Body of pancreas (tissue), 4 donors: Measurements from ENCODE around the gene CHEK1. TPM values are rescaled to one million over a fixed set of nuclear protein-coding genes. Genes with fewer than 3 reads are reported as not detected.

Experiments
- ATAC-seq: fragments of 150-250 bp; one replicate; pipeline ENCODE4 v1.9.1; 2016
- DNase-seq, 4 donors: peaks; one replicate each; pipeline ENCODE4 v3.0.0-alpha.2; 2019
- H3K27ac ChIP-seq, 4 donors: fragments of 200-600 bp; sonication (generic); 1 replicate in 3 of 4; 2 replicates in 1 of 4; pipeline versions ENCODE4 v1.5.1 to v1.6.1; 2016 to 2019; ENCODE audit warnings: mild to moderate bottlenecking in 1 of 4, mixed read lengths in 1 of 4, moderate library complexity in 1 of 4
- H3K27me3 ChIP-seq, 2 donors: fragments of 200-600 bp; sonication (generic); one replicate each; pipeline ENCODE4 v1.6.0; 2016; ENCODE audit warnings: mild to moderate bottlenecking in 1 of 2
- H3K36me3 ChIP-seq, 2 donors: fragments of 200-600 bp; sonication (generic); replicated peaks in 1 of 2; 2 replicates each; pipeline ENCODE4 v1.5.1; 2016; ENCODE audit warnings: low read depth in 2 of 2; ENCODE audit not compliant: insufficient read depth in 1 of 2
- H3K4me1 ChIP-seq: fragments of 200-600 bp; sonication (generic); one replicate; pipeline ENCODE4 v1.6.0; 2016
- H3K4me3 ChIP-seq, 2 donors: fragments of 200-600 bp; sonication (generic); 1 replicate in 1 of 2; 2 replicates in 1 of 2; pipeline ENCODE4 v1.5.1; 2016 to 2019
- H3K9me3 ChIP-seq, 3 donors: fragments of 200-600 bp; sonication (generic); 1 replicate in 2 of 3; 2 replicates in 1 of 3; pipeline ENCODE4 v1.5.1; 2016
- CTCF ChIP-seq, 7 experiments: fragments of 450-650 bp in 4 of 7; fragments of 200-600 bp in 3 of 7; sonication (generic) in 3 of 7; IDR thresholded peaks; one replicate each; pipeline ENCODE4 v1.5.1; 2016 to 2019; ENCODE audit warnings: antibody characterized with exemption in 7 of 7
- POLR2A ChIP-seq, 3 donors: fragments of 450-650 bp; IDR thresholded peaks; one replicate each; pipeline ENCODE4 v1.6.1; 2016; ENCODE audit warnings: antibody characterized with exemption in 3 of 3, mild to moderate bottlenecking in 2 of 3
- WGBS, 2 donors: methylation state at CpG; one replicate each; pipeline ENCODE4 v1.1.5; 2017; 5-methylcytosine and 5-hydroxymethylcytosine counted together
- intact Hi-C: fragments of 100-400 bp; cut with DNase I; formaldehyde crosslinking; loops from one replicate; pipeline ENCODE4 v1.15.1; 2023
- total RNA-seq, 2 donors: library from RNA; depleted of rRNA; stranded (reverse); fragments of >200 nt; gene quantifications; one replicate each; pipeline ENCODE4 v1.1.0, GENCODE V29; 2016

The CHEK1 gene
- total RNA-seq, 2 donors from 2014 or later: 0.33 to 1.8 TPM

DNA sequence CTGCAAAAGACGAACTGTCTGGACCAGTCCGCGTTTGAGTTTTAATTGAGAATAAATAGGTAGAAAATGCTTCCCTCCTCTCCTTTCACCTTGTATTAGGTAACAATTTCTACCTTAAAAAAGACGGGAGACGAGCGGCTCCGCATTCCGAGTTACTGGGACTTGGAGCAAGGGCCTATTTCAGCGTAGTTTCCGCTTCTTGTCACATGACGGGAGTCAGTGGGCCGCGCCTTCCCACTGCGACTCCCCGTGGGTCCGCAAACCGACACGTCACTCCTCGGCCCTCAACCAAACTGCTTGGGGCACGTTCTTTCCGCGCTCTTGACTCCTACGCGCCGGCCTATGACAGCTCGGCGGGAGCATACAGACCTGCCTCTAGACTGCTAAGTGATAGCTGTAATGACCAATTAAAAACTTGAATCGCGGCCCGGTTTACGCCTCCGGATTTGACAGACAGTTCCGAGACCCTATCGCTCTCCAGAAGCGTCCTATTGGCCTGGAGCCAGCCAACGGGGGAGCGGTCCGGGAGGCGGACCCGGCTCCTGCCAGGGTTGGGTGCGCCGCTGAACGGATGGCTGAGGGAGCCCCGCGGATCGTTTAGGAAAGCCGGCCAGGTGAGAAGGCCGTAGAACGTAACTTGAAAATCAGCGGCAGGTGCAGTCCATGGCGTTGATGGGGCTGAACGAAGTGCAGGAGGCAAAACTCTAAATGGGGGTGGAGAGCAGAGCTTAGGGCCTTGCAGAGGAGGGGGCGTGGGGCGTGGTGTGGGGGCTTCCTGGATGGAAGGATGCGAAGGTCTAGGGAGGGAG, 32.5 kb upstream of the CHEK1 start, which contains the start of gene STT3A:
TSS of gene STT3A (plus strand) at position 548 of the 809 bp plus-strand sequence. CDS start 3,064 bp downstream, outside the sequence.
- Histone ChIP-seq H3K9me3 (no peaks in the 10 kb centered on the region), H3K4me3 (peak within 1 kb of the TSS; percentile 72 to 99), H3K4me1 (peaks cover 48% of the 10 kb centered on the region), H3K27me3 (no peaks in the 10 kb centered on the region), H3K27ac (peak within 1 kb of the TSS; percentile 89 to 99 (median 95)), H3K36me3 (no peaks in the 10 kb centered on the region)
- WGBS, 2 donors: 0% methylated on average over 48 to 53 of the region's 55 CpGs
- ATAC-seq (peak; percentile 97), DNase-seq (peak; percentile 99 to 100 (median 99))
- TF ChIP-seq CTCF (IDR thresholded peaks at IDR 0.05) (no peak), POLR2A (IDR thresholded peaks at IDR 0.05) (peak; percentile 83 to 96 (median 92))
- intact Hi-C loops: no loop called here

DNA sequence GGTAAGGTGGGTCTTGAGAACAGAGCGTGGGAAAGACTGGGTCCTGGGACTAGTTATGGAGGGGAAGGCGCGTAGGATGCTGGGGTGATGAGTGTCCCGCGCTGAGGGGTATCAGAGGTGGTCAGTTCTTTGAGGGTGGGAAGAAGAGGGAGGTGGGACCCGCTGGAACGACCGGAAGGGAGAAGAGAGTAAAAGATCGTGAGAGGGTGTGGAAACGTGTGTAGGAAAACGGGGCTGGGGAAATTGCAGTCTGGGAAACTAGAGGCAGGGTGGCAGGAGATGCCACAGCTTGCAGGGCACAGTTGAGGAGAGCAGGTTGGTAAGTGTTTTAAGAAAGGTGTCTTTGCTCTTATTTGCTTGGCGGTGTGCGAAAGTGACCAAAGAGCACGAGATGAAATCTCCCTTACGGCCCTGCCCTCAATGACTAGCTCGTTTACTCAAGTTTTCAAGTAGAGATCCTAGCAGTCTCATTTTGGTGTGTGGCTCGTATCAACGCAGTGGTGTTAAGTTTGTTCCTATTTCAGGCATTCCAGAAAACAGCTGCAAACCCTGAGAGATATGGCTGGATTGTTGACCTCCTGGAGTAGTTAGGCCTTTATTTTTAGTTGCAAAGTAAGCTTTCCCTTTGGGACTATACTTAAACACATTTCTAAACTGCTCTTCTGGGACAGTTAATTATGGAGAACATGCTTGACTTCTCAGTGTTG, 31.7 kb upstream of the CHEK1 start:
- TF ChIP-seq CTCF (IDR thresholded peaks at IDR 0.05): peak in 1 of 7 experiments; percentile 9
- no peak for TF ChIP-seq POLR2A (IDR thresholded peaks at IDR 0.05)
- peak overlapping the region; percentile 53 to 99 (median 88) for H3K27ac ChIP-seq
- ATAC-seq (peak; percentile 1), DNase-seq (peak in 2 of 4 donors; percentile 19 to 24)
- WGBS, 2 donors: 0 to 1% methylated on average over 18 of the region's 18 CpGs
- H3K9me3 ChIP-seq: no peaks in the 10 kb centered on the region
- H3K4me1 ChIP-seq: peaks cover 48% of the 10 kb centered on the region
- peak overlapping the region; percentile 72 to 99 for H3K4me3 ChIP-seq
- peaks cover 0 to 3% of the 10 kb centered on the region in 2 donors for H3K36me3 ChIP-seq
- intact Hi-C loops: no loop called here
- H3K27me3 ChIP-seq: no peaks in the 10 kb centered on the region

DNA sequence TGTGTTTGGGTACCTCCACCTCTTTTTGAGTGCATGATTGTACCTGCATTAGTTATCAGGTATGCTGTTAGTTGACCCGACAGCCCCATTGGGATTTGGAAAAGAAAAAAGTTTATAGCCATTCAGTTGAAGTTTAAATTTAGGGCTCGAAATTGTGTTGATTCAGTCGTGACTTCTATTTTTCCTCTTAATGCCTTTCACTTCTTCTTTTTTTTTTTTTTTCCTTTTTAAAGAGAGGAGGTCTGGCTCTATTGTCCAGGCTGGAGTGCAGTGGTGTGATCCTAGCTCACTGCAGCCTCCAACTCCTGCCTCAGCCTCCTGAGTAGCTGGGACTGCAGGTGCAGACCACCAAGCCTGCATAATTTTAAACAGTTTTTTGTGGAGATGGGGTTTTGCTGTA, 30.0 kb upstream of the CHEK1 start:
- WGBS, 2 donors: 36 to 73% methylated on average over 3 of the region's 3 CpGs
- no peaks in the 10 kb centered on the region for H3K9me3 ChIP-seq
- DNase-seq (no peak), ATAC-seq (no peak)
- H3K4me1 ChIP-seq: peaks cover 48% of the 10 kb centered on the region
- intact Hi-C loops: no loop called here
- H3K27me3 ChIP-seq: no peaks in the 10 kb centered on the region
- no peak overlapping the region for H3K27ac ChIP-seq
- no peak for TF ChIP-seq CTCF (IDR thresholded peaks at IDR 0.05)
- peaks cover 0 to 10% of the 10 kb centered on the region in 2 donors for H3K36me3 ChIP-seq
- H3K4me3 ChIP-seq: no peak overlapping the region

GRCh38 chr11:125600663-125601062, 24.3 kb upstream of the CHEK1 start:
- DNase-seq: no peak
- H3K9me3 ChIP-seq: no peaks in the 10 kb centered on the region
- no peaks in the 10 kb centered on the region for H3K27me3 ChIP-seq
- intact Hi-C loops: no loop called here
- ATAC-seq: no peak
- H3K27ac ChIP-seq: no peak overlapping the region
- no peak overlapping the region for H3K4me3 ChIP-seq
- 94 to 100% methylated on average over 2 of the region's 2 CpGs for WGBS, 2 donors
- TF ChIP-seq CTCF (IDR thresholded peaks at IDR 0.05) (no peak), POLR2A (IDR thresholded peaks at IDR 0.05) (no peak)
- peaks cover 15% of the 10 kb centered on the region for H3K4me1 ChIP-seq
- H3K36me3 ChIP-seq: peaks cover 20 to 44% of the 10 kb centered on the region in 2 donors
